ENCODE measurements around the gene ZNF23.

Gene ZNF23

DNA sequence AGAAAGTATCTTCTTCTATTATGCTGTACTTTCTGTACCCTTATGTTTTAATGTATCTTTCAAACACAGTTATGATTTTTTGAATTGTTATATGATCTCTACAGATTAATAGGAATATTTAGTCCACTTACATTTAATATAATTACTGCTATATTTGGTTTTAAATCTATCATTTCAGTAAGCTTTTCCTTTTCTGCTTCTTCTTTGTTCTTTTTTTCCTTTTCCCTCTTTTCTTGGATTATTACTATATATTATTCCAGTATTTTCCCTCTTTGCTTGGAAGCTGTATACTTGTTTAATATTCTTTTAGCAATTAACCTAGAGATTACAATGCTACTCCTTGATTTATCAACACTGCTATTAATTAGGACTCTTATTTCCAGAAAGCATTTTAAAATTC lies 33.7 kb downstream of the ZNF23 start:
- no peak for DNase-seq (ENCODE audit: low read depth in 2 of 3, low spot score in 1 of 3)

DNA sequence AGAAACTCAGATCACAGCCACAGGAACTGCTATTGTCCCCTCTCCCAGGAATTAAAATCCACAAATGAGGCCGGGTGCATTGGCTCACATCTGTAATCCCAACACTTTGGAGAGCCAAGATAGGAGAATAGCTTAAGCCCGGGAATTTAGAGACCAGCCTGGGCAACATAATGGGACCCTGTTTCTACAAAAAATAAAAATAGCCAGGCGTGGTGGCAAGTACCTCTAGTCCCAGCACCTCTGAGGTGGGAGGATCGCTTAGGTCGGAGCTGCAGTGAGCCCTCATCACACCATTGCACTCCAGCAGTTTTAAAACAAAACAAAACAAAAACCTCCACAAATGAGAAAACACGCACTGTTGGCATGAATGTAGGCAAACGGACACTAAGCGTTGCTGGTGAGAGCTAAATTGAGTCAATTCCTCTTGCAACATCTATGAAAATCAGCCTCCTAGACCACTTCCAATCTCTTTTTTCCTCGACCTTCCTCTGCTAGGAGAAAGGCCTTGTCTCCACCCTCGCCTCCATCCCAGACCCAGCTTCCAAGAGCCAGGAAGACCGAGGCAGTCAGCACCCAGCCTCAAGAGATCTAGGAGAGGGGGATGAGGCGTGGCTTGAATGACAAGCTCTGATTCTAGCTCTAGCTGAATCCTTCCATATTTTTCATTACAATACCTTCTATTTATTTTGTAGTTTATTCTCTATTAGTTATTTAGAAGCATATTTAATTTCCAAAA lies 35.0 kb downstream of the ZNF23 start:
- no peak for DNase-seq (ENCODE audit: low read depth in 2 of 3, low spot score in 1 of 3)

DNA sequence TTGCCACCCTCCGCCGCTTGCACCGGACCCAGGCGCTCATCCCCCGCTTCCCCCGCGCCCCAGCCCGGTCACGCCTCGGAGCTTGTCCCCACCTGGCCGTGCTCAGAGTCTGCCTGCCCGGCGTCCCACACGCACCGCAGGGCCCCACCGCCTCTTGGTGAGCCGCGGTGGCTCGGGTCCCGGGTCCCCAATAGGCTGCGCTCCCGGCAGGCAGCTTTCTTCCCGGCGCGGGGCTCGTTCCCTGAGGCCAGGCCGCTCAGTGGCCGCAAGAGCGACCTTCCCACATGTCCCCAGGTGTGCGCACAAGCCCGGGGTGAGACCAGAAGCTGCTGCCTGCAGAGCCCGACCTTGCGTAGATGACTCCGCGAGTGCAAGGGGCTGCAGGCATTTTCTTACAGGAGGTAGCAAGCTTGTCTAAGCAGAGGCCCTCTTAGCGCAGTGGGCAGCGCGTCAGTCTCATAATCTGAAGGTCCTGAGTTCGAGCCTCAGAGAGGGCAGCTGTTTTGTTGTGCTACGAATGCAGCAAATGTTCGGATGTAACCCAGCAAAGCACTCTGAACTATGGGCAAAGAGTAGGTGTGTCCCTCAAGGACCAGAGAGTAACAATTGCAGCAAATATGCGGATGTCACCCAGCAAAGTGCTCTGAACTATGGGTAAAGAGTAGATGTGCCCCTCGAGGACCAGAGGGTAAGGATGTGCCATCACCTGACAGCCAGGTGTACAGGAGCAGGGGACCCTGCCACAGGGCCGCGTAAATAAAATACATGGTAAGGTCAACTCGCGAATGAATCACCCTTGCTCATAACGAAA lies 35.8 kb downstream of the ZNF23 start:
- DNase-seq (ENCODE audit: low read depth in 2 of 3, low spot score in 1 of 3): peak in 2 of 3 donors; percentile 34 to 42

DNA sequence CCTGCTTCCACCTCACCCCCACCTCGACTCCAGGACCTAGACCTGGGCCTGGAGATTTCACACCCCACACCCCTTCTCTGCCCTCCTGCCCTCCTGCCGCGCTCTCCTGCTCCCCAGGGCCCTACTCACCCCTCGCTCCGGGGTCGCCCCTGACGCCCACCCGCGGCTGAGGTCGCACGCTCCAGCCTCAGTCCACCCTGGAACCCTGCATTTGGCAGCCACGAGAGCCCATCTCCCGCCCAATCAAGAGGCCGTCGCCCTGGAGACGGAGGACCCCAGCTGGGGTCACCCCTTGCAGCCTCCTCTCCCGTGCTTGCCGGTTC lies 36.3 kb downstream of the ZNF23 start:
- DNase-seq (ENCODE audit: low read depth in 2 of 3, low spot score in 1 of 3): no peak

DNA sequence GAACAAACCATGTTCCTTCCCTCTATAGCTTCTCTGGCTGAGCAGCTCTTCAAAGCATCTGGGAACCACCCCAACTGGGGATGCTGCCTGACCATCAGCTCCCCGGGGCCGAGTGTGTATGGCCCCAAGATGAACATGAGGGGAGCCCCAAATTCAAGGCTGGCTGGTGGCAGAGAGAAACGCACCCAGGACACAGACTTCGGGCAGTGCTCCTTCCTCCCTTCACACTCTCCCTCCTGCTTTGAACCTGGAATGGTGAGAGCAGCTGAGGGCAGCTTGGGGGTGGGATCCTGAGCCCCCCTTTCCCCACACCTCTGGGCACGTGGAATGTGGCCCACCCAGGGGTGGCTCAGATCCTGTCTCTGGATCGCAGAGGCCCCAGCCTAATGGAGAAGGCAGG lies 37.4 kb downstream of the ZNF23 start:
- no peak for DNase-seq (ENCODE audit: low read depth in 2 of 3, low spot score in 1 of 3)

DNA sequence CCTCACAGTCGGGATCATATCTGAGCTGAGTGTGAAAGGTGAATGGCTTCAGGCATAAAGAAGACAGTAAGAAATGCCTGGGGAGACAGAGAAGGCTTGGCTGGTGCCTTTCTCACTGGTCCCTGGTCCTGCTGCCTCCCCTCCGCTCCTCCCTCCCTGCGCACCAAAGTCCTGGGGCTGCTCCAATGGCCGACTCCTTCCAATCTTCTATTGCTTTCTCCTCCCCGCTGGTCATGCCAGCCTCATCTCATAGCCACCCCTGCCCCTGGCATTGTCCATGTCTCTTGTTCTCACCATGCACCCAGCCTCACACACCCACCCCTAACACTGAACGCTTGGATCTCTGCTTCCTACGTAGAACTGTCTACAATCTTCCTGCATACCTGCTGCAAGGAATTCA lies 38.2 kb downstream of the ZNF23 start:
- DNase-seq (ENCODE audit: low read depth in 2 of 3, low spot score in 1 of 3): no peak

DNA sequence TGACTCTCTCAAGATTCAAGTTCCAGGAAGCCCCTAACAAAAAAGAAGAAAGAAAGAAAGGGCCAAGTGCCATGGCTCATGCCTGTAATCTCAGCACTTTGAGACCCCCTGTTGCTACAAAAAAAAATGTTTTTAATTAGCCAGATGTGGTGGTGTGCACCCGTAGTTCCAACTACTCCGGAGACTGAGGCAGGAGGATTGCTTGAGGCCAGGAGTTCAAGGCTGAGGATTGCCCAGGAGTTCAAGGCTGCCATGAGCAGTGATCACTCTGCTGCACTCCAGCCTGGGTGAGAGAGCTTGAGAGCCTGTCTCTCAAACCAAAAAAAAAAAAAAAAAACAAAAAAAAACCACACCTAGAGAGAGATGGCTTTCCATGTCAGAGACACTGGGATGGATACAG lies 39.0 kb downstream of the ZNF23 start:
- DNase-seq (ENCODE audit: low read depth in 2 of 3, low spot score in 1 of 3): no peak

DNA sequence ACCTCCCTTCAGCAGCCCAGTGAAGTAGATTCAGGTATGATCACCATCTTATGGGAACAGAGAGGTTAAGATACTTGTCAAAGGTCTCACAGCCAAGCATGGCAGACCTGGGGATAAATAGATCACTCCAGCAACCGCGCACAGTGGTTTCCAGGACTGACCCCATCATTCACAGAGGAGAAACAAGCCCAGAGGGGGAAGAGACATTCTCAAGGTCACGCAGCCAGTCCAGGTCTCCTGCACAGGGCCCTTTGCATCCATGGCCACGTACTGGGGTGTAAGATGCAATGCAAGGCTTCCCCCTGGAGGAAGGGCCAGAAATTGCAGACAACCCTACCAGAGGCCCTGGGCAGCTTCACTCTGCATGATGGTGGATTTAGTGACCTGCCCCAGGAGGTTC lies 40.1 kb downstream of the ZNF23 start:
- peak in 1 of 3 donors; percentile 20 for DNase-seq (ENCODE audit: low read depth in 2 of 3, low spot score in 1 of 3)

DNA sequence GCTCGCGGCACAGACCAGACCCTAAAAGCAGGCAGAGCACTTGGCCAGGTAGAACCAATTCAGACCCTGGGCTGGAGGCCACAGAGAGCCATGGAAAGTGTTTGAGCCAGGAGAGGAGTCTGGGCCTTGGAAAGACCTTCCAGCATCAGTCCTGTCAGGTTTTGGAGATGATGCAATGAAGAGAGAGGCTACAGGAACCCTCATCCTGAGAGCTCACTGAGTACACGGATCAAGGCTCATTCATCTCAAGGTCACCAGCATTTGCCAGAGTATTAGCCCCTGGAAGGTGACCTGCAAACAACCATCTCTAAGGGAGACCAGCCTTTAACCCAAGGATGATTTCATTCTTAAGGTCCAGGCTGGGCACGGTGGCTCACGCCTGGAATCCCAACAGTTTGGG lies 48.0 kb downstream of the ZNF23 start:
- DNase-seq (ENCODE audit: low read depth in 2 of 3, low spot score in 1 of 3): no peak

DNA sequence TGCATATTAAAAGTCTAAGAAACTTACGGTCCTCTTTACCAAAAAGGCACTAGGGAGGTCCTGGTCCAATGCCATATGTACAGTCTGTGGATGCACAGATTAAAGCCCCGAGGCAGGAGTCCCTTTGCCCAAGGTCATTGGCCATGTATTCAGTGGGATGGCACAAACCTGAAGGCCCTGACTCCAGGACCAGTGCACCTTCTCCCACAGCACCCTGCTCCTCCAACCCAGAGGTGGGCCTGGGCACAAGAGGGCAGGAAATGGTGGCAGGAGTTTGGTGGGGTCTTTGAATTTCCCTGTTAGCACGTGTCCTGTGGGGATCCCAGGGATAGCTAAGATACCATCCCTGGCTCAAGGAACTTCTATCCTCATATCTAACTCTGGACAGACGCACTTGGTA lies 48.7 kb downstream of the ZNF23 start:
- no peak for DNase-seq (ENCODE audit: low read depth in 2 of 3, low spot score in 1 of 3)

DNA sequence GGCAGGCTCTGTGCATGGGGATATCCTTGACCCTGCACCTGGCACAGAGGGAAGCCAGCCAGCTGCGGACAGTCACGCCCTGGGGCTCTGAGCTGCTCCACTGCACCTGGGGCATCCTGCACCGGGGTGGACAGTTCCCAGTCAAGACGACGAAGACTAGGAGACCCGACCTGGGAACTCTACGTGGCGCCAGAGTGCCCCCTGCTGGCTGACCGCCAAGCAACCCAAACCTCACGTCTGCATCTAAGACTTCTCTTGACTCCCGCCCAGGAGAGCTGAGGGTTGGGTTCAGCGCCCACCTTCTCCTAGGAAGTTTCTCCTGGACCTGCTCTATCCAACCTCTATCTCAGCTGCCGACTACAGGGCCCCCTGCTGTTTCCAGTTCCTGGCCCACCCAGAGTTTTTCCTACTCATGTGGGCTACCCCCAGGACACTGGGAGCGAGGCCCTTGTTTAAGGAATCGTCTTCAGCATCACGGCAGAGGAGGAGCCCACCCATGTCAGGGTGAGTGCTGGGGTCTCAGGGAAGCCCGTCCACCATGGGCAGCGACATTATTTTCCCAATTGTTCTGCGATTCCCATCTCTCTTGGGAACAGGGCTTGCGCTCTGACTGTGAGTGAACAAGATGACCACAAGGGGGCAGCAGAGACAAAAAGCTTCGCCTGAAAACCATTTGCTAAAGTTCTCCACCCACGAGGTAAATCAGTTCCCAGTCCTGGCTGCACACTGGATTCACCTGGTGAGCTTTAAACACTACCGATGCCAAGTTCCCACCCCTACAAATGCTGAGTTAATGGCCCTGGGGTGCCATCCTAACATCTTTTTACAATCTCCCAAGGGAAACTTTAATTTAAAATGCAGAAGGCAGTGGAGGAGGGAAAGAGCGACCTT lies 49.5 kb downstream of the ZNF23 start:
- peak; percentile 36 to 72 (median 45) for DNase-seq (ENCODE audit: low read depth in 2 of 3, low spot score in 1 of 3)

DNA sequence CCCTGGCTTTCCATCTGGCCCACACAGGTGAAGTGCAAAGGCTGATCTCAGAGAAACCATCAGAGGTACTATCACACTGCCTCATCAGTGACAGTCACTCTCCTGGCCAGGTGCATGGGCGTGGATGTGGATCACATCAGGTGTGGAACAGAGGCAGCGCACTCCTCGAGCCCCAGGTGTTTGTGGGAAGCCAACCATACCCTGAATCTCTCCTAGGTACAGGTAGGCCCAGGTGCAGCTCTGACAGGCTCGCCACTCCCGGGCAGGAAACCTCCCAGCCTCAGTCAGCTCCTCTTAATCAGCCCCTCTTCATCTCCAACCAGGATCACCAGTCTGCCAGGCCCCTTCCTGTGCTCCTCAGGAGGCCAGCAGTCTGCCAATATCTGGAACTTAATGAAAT lies 51.9 kb downstream of the ZNF23 start:
- no peak for DNase-seq (ENCODE audit: low read depth in 2 of 3, low spot score in 1 of 3)

DNA sequence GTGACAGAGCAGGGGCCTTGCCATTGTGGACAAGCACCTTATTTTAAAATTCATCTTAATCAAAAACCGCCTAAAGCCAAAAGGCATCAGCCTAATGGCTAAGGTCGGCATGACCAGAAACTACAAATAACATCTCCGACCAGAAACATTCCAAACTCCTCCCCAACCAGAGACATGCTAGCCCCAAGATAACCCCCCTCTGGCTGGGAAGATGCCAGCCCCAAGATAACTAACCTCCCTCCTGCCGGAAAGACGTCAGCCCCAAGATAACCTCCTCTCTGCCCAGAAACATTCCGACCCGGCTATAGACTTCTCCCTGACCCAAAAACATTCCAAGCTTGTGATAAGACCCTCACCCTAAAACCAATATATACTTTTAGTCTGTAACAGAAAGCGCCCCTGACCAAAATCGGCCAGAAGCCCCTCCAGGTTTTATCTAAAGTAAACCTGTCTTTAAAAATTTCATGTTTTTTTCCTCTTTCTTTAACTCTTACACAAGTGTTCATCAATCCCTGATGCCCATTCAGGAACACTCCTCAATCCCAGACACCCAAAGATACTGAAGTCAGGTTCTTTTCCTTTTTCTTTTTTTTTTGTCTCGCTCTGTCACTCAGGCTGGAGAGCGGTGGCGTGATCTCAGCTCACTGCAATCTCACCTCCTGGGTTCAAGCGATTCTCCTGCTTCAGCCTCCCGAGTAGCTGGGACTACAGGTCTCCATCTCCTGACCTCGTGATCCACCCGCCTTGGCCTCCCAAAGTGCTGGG lies 52.9 kb downstream of the ZNF23 start:
- DNase-seq (ENCODE audit: low read depth in 2 of 3, low spot score in 1 of 3): no peak

DNA sequence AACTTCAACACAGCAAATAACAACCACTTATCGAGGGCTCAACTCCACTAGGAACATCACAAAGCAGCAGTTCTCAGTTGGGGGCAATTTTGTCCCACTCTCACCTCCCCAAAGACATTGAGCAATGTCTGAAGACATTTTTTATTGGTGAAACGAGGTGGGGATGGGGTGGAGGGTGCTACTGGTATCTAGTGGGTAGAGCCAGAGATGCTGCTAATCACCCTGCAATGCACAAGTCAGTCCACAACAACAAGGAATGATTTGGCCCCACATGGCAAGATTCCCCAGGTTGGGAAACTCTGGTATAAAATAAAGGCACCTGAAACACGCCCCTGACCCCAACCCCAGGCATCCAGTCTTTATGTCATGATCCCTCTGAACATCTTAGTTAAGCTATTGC lies 53.5 kb downstream of the ZNF23 start:
- DNase-seq (ENCODE audit: low read depth in 2 of 3, low spot score in 1 of 3): no peak

DNA sequence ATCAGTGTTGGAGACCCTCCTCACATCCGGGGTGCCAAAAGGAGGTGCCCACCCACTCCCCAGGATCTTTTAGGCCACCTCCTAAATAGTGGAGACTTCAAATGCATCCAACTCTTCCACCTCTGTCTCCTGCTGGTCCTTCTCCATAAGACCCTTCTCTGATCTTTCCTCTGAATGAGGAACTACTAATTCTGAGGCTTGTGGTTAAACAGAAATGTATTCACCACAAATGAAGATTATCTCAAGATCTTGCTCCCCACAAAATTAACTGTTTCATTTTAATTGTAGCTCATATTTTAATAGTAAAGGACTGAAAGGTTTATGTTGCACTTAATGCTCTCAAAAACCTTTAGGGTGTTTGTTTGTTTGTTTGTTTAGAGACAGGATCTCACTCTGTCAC lies 54.3 kb downstream of the ZNF23 start:
- DNase-seq (ENCODE audit: low read depth in 2 of 3, low spot score in 1 of 3): no peak

DNA sequence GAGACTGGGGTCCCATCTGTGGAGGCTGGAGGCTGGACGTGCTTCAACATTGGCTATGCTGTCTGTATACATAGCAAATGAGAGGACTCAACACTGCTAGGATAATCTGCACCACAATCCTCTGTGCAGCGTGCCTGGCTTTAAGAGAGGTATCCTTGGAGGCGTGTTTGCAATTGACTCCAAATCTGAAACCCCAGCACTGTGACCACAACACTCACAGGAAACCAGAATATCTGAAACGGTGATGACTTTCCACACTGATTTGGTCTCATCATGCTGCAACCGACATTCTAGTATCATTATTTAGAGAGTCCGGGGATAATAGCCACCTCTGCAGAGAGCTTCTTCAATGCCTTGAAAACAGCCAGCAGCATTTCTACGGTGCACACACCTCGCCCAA lies 55.3 kb downstream of the ZNF23 start:
- DNase-seq (ENCODE audit: low read depth in 2 of 3, low spot score in 1 of 3): no peak

DNA sequence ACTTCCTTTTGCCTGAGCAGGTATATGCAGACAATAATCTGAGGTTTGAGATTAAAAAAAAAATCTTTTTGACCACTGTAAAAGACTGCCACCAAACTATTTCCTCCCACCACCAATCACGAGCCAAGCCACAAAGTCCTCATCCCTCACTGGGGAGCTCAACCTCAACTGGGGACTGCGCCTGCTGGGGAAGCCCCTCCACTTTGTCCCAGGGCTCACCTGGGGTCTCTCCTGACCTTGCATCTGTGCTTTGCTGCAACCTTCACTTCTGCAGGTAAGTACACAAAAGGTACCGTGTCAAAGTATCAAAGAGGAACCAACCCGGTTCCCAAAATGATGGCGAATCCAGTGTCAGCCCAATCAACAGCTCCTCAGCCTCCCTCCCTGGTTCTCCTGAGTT lies 55.7 kb downstream of the ZNF23 start:
- DNase-seq (ENCODE audit: low read depth in 2 of 3, low spot score in 1 of 3): no peak

DNA sequence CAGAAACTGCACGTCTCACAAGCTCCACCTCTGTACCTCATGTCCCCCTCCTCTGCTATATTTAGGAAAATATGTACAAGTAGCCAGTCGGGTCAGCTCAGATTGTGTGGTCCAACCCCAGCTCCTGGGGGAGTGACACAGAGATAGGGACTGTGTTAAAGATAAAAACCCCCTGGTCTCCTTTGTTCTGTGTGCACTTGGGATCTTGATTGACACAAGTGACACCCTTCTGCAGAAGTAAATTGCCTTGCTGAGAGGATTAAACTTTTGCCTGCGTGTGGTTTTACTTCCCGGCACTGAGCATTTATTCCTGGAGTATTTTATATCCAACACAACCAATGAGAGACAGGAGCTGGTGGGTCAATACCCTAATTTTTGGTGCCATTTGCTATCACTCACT lies 57.7 kb downstream of the ZNF23 start:
- DNase-seq (ENCODE audit: low read depth in 2 of 3, low spot score in 1 of 3): no peak

DNA sequence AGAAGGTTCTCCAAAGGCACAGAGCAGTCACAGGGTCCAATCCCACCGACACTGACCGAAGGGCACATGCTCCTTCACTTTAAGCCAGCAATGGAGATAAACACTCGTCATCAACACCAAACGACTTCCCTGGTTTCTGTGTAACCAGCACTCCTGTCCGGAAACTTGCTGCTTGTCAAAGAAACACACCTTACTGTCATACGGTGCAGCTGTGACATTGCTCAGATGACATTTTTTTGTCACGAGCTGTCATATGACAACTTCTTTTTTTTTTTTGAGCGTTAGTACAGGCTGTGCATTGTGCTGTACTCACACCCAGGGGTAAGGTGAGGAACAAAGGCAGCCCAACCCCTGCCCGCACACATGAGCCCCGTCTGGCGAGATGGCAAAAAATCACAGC lies 59.4 kb downstream of the ZNF23 start:
- DNase-seq (ENCODE audit: low read depth in 2 of 3, low spot score in 1 of 3): no peak

DNA sequence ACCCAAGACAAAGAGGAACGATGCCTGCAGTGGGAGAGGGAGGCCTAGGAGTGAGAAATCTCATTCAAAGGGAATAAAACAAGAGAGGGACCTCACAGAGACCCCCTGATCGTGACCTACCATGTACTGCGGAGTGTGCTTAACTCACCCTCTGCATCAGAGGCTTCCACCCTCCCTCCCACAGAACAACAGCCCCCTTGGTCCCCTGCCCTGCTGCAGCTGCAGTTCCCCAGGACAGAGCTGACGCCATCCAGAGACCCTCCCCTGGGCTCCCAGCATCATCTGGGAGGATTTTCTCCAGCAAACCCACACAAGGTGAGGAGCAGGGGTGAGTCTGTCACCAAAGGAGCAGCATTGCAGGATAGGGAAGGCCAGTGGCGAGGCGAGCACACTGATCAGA lies 60.0 kb downstream of the ZNF23 start:
- no peak for DNase-seq (ENCODE audit: low read depth in 2 of 3, low spot score in 1 of 3)
